HG03280 (cell line): Measurements from ENCODE around the gene MYO7B.

Experiments
- ATAC-seq: cut with Tn5 transposase; IDR thresholded peaks from one replicate; pipeline ENCODE4 v1.9.1; 2021; ENCODE audit warnings: mild to moderate bottlenecking, moderate library complexity; ENCODE audit not compliant: unreplicated experiment

MYO7B gene

GRCh38 chr2:127572841-127573240 lies 37.4 kb downstream of the MYO7B start:
- ATAC-seq: no peak

GRCh38 chr2:127573298-127573697 lies 37.8 kb downstream of the MYO7B start:
- no peak for ATAC-seq

GRCh38 chr2:127573771-127574170 lies 38.3 kb downstream of the MYO7B start:
- no peak for ATAC-seq

GRCh38 chr2:127574656-127575055 lies 39.2 kb downstream of the MYO7B start:
- no peak for ATAC-seq

GRCh38 chr2:127575185-127575765 lies 39.8 kb downstream of the MYO7B start:
- no peak for ATAC-seq

GRCh38 chr2:127575941-127576432 lies 40.5 kb downstream of the MYO7B start:
- ATAC-seq: no peak

GRCh38 chr2:127576433-127577207 lies 41.1 kb downstream of the MYO7B start:
- ATAC-seq: no peak

GRCh38 chr2:127577208-127577475 lies 41.7 kb downstream of the MYO7B start:
- ATAC-seq: no peak

GRCh38 chr2:127577503-127577902 lies 42.0 kb downstream of the MYO7B start:
- ATAC-seq: no peak

- no peak for ATAC-seq
Measured at GRCh38 chr2:127577973-127578372, 42.5 kb downstream of the MYO7B start.

- no peak for ATAC-seq
Measured at GRCh38 chr2:127578411-127578810, 42.9 kb downstream of the MYO7B start.

GRCh38 chr2:127579231-127579630 lies 43.7 kb downstream of the MYO7B start:
- ATAC-seq: no peak

- no peak for ATAC-seq
Measured at GRCh38 chr2:127580167-127581049, 44.9 kb downstream of the MYO7B start.

- no peak for ATAC-seq
Measured at GRCh38 chr2:127581050-127581345, 45.5 kb downstream of the MYO7B start.

GRCh38 chr2:127581516-127582490 lies 46.3 kb downstream of the MYO7B start:
- no peak for ATAC-seq

- no peak for ATAC-seq
Measured at GRCh38 chr2:127582863-127583861, 47.7 kb downstream of the MYO7B start.

GRCh38 chr2:127584047-127584446 lies 48.6 kb downstream of the MYO7B start:
- no peak for ATAC-seq

GRCh38 chr2:127584516-127585033 lies 49.1 kb downstream of the MYO7B start:
- ATAC-seq: no peak

GRCh38 chr2:127585270-127585807 lies 49.9 kb downstream of the MYO7B start:
- no peak for ATAC-seq
